ENCODE measurements around the gene ENPP6.

- TF ChIP-seq EP300 (IDR thresholded peaks at IDR 0.05; ENCODE audit: borderline replicate concordance) (no peak), CEBPB (IDR thresholded peaks at IDR 0.05) (no peak)
These were observed 24.7 kb downstream of the ENPP6 start for GRCh38 chr4:184192933-184193332.
